Smooth muscle cell (in vitro differentiated cells): ENCODE measurements around the gene BICD2. TPM values are rescaled to one million over a fixed set of nuclear protein-coding genes. Genes with fewer than 3 reads are reported as not detected.
"Not testable (repeated sequence)": the region's sequence is repeated elsewhere in the genome, so short reads cannot be mapped to it uniquely, and the experiment has no call there.

Experiments
- DNase-seq: peaks from one replicate; lab custom pipeline; 2025; ENCODE audit not compliant: unreplicated experiment; lab: John Stamatoyannopoulos, UW
- H2AFZ ChIP-seq: fragments of 200-600 bp; sonication (generic); 2 replicates; pipeline ENCODE4 v1.6.0; 2016; ENCODE audit warnings: antibody characterized with exemption, low read depth, mild to moderate bottlenecking
- H3F3A ChIP-seq: fragments of 200-600 bp; sonication (generic); 2 replicates; pipeline ENCODE4 v1.6.0; 2017; ENCODE audit warnings: antibody characterized with exemption, low read depth
- H3K27ac ChIP-seq: fragments of 200-600 bp; sonication (generic); 2 replicates; pipeline ENCODE4 v1.5.1; 2016; ENCODE audit warnings: low read depth, mild to moderate bottlenecking
- H3K27me3 ChIP-seq: fragments of 200-600 bp; sonication (generic); 2 replicates; pipeline ENCODE4 v1.6.1; 2016; ENCODE audit warnings: low read depth, mild to moderate bottlenecking
- H3K36me3 ChIP-seq: fragments of 200-600 bp; sonication (generic); 2 replicates; pipeline ENCODE4 v1.5.1; 2016; ENCODE audit warnings: low read depth
- H3K4me1 ChIP-seq: fragments of 200-600 bp; sonication (generic); 2 replicates; pipeline ENCODE4 v1.5.1; 2016; ENCODE audit warnings: low read depth
- H3K4me2 ChIP-seq: fragments of 200-600 bp; sonication (generic); 2 replicates; pipeline ENCODE4 v1.6.0; 2016; ENCODE audit warnings: mild to moderate bottlenecking
- H3K4me3 ChIP-seq: fragments of 200-600 bp; sonication (generic); 2 replicates; pipeline ENCODE4 v1.5.1; 2016; ENCODE audit warnings: mild to moderate bottlenecking
- H3K79me2 ChIP-seq: fragments of 200-600 bp; sonication (generic); 2 replicates; pipeline ENCODE4 v1.6.0; 2016; ENCODE audit warnings: low read depth, mild to moderate bottlenecking
- H3K9ac ChIP-seq: fragments of 200-600 bp; sonication (generic); 2 replicates; pipeline ENCODE4 v1.6.0; 2016; ENCODE audit warnings: low read depth
- H3K9me3 ChIP-seq: fragments of 200-600 bp; sonication (generic); replicated peaks from 2 replicates; pipeline ENCODE4 v1.5.1; 2016; ENCODE audit warnings: low read depth
- H4K20me1 ChIP-seq: fragments of 200-600 bp; sonication (generic); 2 replicates; pipeline ENCODE4 v1.6.0; 2016; ENCODE audit warnings: low read depth
- CTCF ChIP-seq: fragments of 200-600 bp; sonication (generic); IDR thresholded peaks from 2 replicates; pipeline ENCODE4 v1.5.1; 2017; ENCODE audit warnings: borderline replicate concordance, mild to moderate bottlenecking, antibody characterized with exemption; ENCODE audit not compliant: insufficient read depth, poor library complexity, severe bottlenecking
- WGBS: methylation state at CpG from one replicate; pipeline ENCODE4 v1.1.7; 2016; ENCODE audit warnings: low lambda C conversion rate; 5-methylcytosine and 5-hydroxymethylcytosine counted together
- polyA plus RNA-seq: library from polyadenylated mRNA; unstranded; fragments of >200 nt; fragmentation: Nextera tagmentation; extraction: Ambion mirVana; gene quantifications from 2 replicates; pipeline ENCODE4 v1.2.1, GENCODE V29; 2016
- total RNA-seq: library from RNA; depleted of rRNA; stranded (reverse); fragments of >200 nt; gene quantifications from 2 replicates; pipeline ENCODE4 v1.2.3, GENCODE V29; 2014

Gene BICD2
- total and polyA plus RNA-seq, 2 experiments from 2014 or later: 28.1 to 29.1 TPM

- Histone ChIP-seq H3K79me2 (peaks cover 3% of the 10 kb centered on the region), H3K9me3 (no peaks in the 10 kb centered on the region), H3K9ac (no peak overlapping the region), H3K27me3 (no peaks in the 10 kb centered on the region), H3K27ac (no peak overlapping the region), H3K4me1 (peaks cover 6% of the 10 kb centered on the region), H3K36me3 (no peaks in the 10 kb centered on the region), H3K4me3 (no peak overlapping the region), H3K4me2 (no peak overlapping the region), H4K20me1 (peaks cover under 1% of the 10 kb centered on the region), H3F3A (peaks cover 5% of the 10 kb centered on the region), H2AFZ (no peak overlapping the region)
- DNase-seq: no peak
- TF ChIP-seq CTCF: no peak
- WGBS: 78% methylated on average over 3 of the region's 3 CpGs
These were observed 4.7 kb upstream of the BICD2 start for GRCh38 chr9:92769286-92769685.

- not testable (repeated sequence) for H2AFZ ChIP-seq, H3K27ac ChIP-seq, DNase-seq, H3K36me3 ChIP-seq, H3K4me1 ChIP-seq, H3K9me3 ChIP-seq, H3K79me2 ChIP-seq, H3K9ac ChIP-seq, H4K20me1 ChIP-seq, H3F3A ChIP-seq, H3K27me3 ChIP-seq, H3K4me2 ChIP-seq, H3K4me3 ChIP-seq
- WGBS: 87% methylated on average over 10 of the region's 10 CpGs
These were observed 4.2 kb upstream of the BICD2 start for GRCh38 chr9:92768816-92769215.

GRCh38 chr9:92767066-92768054, 2.7 kb upstream of the BICD2 start:
- WGBS: 88% methylated on average over 9 of the region's 9 CpGs
- Histone ChIP-seq H2AFZ (no peak overlapping the region), H3K79me2 (peaks cover 22% of the 10 kb centered on the region), H3K4me2 (no peak overlapping the region), H3K4me1 (peaks cover 10% of the 10 kb centered on the region), H3K9me3 (no peaks in the 10 kb centered on the region), H4K20me1 (peaks cover 19% of the 10 kb centered on the region), H3K27me3 (no peaks in the 10 kb centered on the region), H3K27ac (no peak overlapping the region), H3F3A (peaks cover 5% of the 10 kb centered on the region), H3K9ac (no peak overlapping the region), H3K36me3 (no peaks in the 10 kb centered on the region), H3K4me3 (no peak overlapping the region)
- TF ChIP-seq CTCF: no peak
- DNase-seq: no peak

GRCh38 chr9:92764988-92765936, 629 bp upstream of the BICD2 start:
- no peaks in the 10 kb centered on the region for H3K27me3 ChIP-seq
- H3K4me1 ChIP-seq: peaks cover 10% of the 10 kb centered on the region

More at GRCh38 chr9:92764988-92765936, 629 bp upstream of the BICD2 start:
- DNase-seq: peak; percentile 96
- Histone ChIP-seq H3F3A (peaks cover 5% of the 10 kb centered on the region), H4K20me1 (peaks cover 40% of the 10 kb centered on the region), H3K4me2 (peak overlapping the region; percentile 91), H3K9ac (peak overlapping the region; percentile 92), H3K79me2 (peaks cover 43% of the 10 kb centered on the region), H3K9me3 (no peaks in the 10 kb centered on the region), H3K4me3 (peak overlapping the region; percentile 97), H2AFZ (peak overlapping the region; percentile 94), H3K36me3 (no peaks in the 10 kb centered on the region), H3K27ac (peak overlapping the region; percentile 97)
- TF ChIP-seq CTCF: peak; percentile 94
- WGBS: 3% methylated on average over 58 of the region's 75 CpGs
